ENCODE measurements around the gene MEOX1.
A peak's percentile ranks its signal among the peaks of the same experiment; 100 is the strongest.

DNA sequence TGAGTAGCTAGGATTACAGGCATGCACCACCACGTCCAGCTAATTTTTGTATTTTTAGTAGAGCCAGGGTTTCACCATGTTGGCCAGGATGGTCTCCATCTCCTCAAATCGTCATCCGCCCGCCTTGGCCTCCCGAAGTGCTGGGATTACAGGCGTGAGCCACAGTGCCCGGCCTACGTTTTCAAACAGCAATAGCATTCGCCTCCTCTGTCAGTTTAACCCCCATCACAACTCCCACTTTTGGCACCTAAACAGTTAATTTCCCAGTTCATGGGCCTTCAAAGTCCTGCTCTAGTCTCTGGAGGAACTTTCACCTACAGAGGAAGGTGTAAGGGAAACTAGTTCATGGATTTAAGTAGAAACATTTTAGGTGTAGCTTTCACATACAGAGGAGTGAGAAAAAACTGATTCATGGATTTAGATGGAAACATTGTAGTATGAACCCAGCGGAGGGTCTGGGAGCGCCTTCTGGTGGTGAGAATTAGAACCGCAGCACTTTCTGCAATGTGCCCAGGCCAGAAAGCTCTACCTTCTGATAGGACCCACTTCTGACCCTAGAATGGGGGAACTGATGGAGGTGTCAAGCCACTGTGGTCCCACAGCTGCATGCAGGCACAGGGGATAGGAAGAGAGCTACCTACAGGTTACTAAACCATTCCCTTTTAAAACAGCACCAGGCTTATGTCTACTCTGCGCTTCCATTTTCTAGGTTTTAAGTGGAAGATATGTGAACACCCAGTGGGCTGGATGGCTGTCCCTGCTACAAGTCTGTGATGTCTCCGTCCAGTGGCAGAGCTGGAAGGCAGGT lies 12.0 kb upstream of the MEOX1 start:
- TF ChIP-seq, protein P1, sequence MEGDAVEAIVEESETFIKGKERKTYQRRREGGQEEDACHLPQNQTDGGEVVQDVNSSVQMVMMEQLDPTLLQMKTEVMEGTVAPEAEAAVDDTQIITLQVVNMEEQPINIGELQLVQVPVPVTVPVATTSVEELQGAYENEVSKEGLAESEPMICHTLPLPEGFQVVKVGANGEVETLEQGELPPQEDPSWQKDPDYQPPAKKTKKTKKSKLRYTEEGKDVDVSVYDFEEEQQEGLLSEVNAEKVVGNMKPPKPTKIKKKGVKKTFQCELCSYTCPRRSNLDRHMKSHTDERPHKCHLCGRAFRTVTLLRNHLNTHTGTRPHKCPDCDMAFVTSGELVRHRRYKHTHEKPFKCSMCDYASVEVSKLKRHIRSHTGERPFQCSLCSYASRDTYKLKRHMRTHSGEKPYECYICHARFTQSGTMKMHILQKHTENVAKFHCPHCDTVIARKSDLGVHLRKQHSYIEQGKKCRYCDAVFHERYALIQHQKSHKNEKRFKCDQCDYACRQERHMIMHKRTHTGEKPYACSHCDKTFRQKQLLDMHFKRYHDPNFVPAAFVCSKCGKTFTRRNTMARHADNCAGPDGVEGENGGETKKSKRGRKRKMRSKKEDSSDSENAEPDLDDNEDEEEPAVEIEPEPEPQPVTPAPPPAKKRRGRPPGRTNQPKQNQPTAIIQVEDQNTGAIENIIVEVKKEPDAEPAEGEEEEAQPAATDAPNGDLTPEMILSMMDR (IDR thresholded peaks at IDR 0.05) = peak; percentile 92
- no peak for TF ChIP-seq POLR2AphosphoS5 (IDR thresholded peaks at IDR 0.05; ENCODE audit: low read depth, low read length)
- no peak for TF ChIP-seq SIN3A (IDR thresholded peaks at IDR 0.05; ENCODE audit: borderline replicate concordance, insufficient read depth, low read depth, low read length)

Measured in Panc1 (cell line).